Tibial nerve (tissue), 4 donors: Measurements from ENCODE around the gene CABLES1. TPM values are rescaled to one million over a fixed set of nuclear protein-coding genes. Genes with fewer than 3 reads are reported as not detected.
"Not testable (repeated sequence)": the region's sequence is repeated elsewhere in the genome, so short reads cannot be mapped to it uniquely, and the experiment has no call there.

Experiments used
- DNase-seq, 2 donors: peaks; one replicate each; pipeline ENCODE4 v3.0.0-alpha.2; 2019; ENCODE audit warnings: low spot score in 2 of 2
- H3K27ac ChIP-seq, 4 donors: fragments of 200-600 bp; sonication (generic) in 3 of 4; one replicate each; pipeline ENCODE4 v1.5.1; 2017 to 2019; ENCODE audit warnings: mild to moderate bottlenecking in 1 of 4
- H3K27me3 ChIP-seq, 2 donors: fragments of 200-600 bp; sonication (generic) in 1 of 2; one replicate each; pipeline versions ENCODE4 v1.5.1 to v1.6.0; 2017 to 2019
- H3K36me3 ChIP-seq, 3 donors: fragments of 200-600 bp; sonication (generic); one replicate each; pipeline ENCODE4 v1.5.1; 2018 to 2019
- H3K4me1 ChIP-seq, 4 donors: fragments of 200-600 bp; sonication (generic) in 3 of 4; one replicate each; pipeline ENCODE4 v1.5.1; 2017 to 2019
- H3K4me3 ChIP-seq, 4 donors: fragments of 200-600 bp; sonication (generic) in 3 of 4; one replicate each; pipeline ENCODE4 v1.5.1; 2017 to 2019; ENCODE audit warnings: mild to moderate bottlenecking in 1 of 4, moderate library complexity in 1 of 4
- H3K9me3 ChIP-seq, 4 donors: fragments of 200-600 bp; sonication (generic) in 3 of 4; one replicate each; pipeline ENCODE4 v1.5.1; 2017 to 2019
- EP300 ChIP-seq, 2 donors: sonication (generic); formaldehyde crosslinking; IDR thresholded peaks; one replicate each; pipeline ENCODE4 v1.6.1; 2017; ENCODE audit warnings: antibody characterized with exemption in 2 of 2, mild to moderate bottlenecking in 1 of 2
- POLR2A ChIP-seq, 2 donors: fragments of 450-650 bp; IDR thresholded peaks; one replicate each; pipeline ENCODE4 v1.6.1; 2017; ENCODE audit warnings: antibody characterized with exemption in 2 of 2, mild to moderate bottlenecking in 2 of 2, moderate library complexity in 2 of 2
- WGBS, 2 donors: methylation state at CpG; one replicate each; pipeline ENCODE4 v1.1.5; 2018; 5-methylcytosine and 5-hydroxymethylcytosine counted together
- total RNA-seq, 4 donors: library from RNA; depleted of rRNA; stranded (reverse); fragments of >200 nt; gene quantifications; one replicate each; pipeline ENCODE4 v1.1.0, GENCODE V29; 2016
- TF ChIP-seq, protein P1 (sequence below), 5 experiments: fragments of 200-600 bp in 3 of 5; fragments of 450-650 bp in 2 of 5; sonication (generic) in 3 of 5; IDR thresholded peaks; one replicate each; pipeline ENCODE4 v1.5.1; 2016 to 2019; ENCODE audit warnings: antibody characterized with exemption in 5 of 5, mild to moderate bottlenecking in 3 of 5, moderate library complexity in 2 of 5

Gene CABLES1, protein sequence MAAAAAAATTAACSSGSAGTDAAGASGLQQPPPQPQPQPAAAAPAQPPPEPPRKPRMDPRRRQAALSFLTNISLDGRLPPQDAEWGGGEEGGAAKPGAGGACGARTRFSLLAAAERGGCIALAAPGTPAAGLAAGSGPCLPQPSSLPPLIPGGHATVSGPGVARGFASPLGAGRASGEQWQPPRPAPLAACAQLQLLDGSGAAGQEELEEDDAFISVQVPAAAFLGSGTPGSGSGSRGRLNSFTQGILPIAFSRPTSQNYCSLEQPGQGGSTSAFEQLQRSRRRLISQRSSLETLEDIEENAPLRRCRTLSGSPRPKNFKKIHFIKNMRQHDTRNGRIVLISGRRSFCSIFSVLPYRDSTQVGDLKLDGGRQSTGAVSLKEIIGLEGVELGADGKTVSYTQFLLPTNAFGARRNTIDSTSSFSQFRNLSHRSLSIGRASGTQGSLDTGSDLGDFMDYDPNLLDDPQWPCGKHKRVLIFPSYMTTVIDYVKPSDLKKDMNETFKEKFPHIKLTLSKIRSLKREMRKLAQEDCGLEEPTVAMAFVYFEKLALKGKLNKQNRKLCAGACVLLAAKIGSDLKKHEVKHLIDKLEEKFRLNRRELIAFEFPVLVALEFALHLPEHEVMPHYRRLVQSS
- total RNA-seq: 10 to 100 TPM; 17.3 to 32.1 (median 21.2) TPM

DNA sequence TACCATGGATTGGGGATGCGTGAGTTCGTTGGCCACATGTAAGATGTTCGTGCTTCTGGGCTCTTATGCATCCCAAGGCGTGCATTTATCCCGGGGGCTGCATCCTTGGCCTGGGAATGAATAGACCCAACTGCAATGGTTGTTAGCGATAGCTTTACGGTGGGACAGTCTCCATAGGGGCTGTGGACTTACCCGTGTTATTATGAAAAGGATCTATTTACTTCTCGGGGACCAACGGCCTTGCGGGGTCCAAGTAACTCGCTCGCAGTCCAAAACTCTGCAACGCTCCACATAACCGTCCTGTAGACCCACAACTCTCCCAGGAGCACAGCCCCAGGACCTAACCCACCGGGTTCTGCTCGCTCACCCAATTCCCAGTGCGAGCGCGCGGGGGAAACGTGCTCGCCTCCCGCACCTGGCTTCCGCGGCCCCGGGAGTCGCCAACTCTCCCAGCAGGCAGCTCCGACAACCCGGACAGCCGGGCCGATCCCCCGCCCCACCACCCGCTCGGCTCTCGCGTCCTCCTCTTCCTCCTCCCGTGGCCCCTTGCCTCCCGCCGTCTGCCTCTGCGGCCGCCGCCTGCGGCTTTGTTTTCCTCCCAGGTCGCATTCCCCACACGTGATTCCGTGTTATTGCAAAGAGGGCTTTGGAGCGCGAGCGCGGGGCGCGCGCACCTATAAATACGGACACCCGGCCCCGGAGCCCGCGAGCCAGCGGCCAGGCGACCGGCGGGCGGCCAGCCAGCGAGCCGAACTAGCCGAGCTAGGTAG, at the start of gene CABLES1:
Gene CABLES1 (plus strand): TSS at position 706 of the 770 bp plus-strand sequence. CDS start 278 bp downstream, outside the sequence.
- no peaks in the 10 kb centered on the region for H3K9me3 ChIP-seq
- WGBS, 2 donors: 12 to 13% methylated on average over 42 to 64 of the region's 67 CpGs
- H3K27me3 ChIP-seq: no peaks in the 10 kb centered on the region
- TF ChIP-seq EP300 (IDR thresholded peaks at IDR 0.05) (peak in 1 of 2 donors; percentile 69), POLR2A (IDR thresholded peaks at IDR 0.05) (peak in 1 of 2 donors; percentile 45)
- TF ChIP-seq, protein P1, sequence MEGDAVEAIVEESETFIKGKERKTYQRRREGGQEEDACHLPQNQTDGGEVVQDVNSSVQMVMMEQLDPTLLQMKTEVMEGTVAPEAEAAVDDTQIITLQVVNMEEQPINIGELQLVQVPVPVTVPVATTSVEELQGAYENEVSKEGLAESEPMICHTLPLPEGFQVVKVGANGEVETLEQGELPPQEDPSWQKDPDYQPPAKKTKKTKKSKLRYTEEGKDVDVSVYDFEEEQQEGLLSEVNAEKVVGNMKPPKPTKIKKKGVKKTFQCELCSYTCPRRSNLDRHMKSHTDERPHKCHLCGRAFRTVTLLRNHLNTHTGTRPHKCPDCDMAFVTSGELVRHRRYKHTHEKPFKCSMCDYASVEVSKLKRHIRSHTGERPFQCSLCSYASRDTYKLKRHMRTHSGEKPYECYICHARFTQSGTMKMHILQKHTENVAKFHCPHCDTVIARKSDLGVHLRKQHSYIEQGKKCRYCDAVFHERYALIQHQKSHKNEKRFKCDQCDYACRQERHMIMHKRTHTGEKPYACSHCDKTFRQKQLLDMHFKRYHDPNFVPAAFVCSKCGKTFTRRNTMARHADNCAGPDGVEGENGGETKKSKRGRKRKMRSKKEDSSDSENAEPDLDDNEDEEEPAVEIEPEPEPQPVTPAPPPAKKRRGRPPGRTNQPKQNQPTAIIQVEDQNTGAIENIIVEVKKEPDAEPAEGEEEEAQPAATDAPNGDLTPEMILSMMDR (IDR thresholded peaks at IDR 0.05): peak in 1 of 5 experiments; percentile 14
- peaks cover 0 to 48% (median 21%) of the 10 kb centered on the region in 4 donors for H3K4me1 ChIP-seq
- no peaks in the 10 kb centered on the region for H3K36me3 ChIP-seq
- peak within 1 kb of the TSS; percentile 50 to 92 (median 84) for H3K27ac ChIP-seq
- peak; percentile 49 to 51 for DNase-seq
- peak within 1 kb of the TSS; percentile 46 to 95 (median 72) for H3K4me3 ChIP-seq

- no peaks in the 10 kb centered on the region for H3K9me3 ChIP-seq
- H3K4me3 ChIP-seq: no peak overlapping the region
- TF ChIP-seq POLR2A (IDR thresholded peaks at IDR 0.05): no peak
- TF ChIP-seq, protein P1 (IDR thresholded peaks at IDR 0.05): no peak
- TF ChIP-seq EP300 (IDR thresholded peaks at IDR 0.05): no peak
- H3K36me3 ChIP-seq: no peaks in the 10 kb centered on the region
- H3K27me3 ChIP-seq: no peaks in the 10 kb centered on the region
- 58 to 62% methylated on average over 3 of the region's 3 CpGs for WGBS, 2 donors
- H3K4me1 ChIP-seq: no peaks in the 10 kb centered on the region
- H3K27ac ChIP-seq: no peak overlapping the region
- DNase-seq: no peak
Measured at GRCh38 chr18:23087352-23087751, 47.9 kb upstream of the CABLES1 start.

GRCh38 chr18:23088310-23088709, 47.0 kb upstream of the CABLES1 start:
- H3K4me1 ChIP-seq: no peaks in the 10 kb centered on the region
- H3K27ac ChIP-seq: no peak overlapping the region
- no peak for DNase-seq
- no peak overlapping the region for H3K4me3 ChIP-seq
- no peaks in the 10 kb centered on the region for H3K27me3 ChIP-seq
- no peaks in the 10 kb centered on the region for H3K36me3 ChIP-seq
- TF ChIP-seq, protein P1 (IDR thresholded peaks at IDR 0.05): no peak
- no peak for TF ChIP-seq EP300 (IDR thresholded peaks at IDR 0.05)
- no peak for TF ChIP-seq POLR2A (IDR thresholded peaks at IDR 0.05)
- H3K9me3 ChIP-seq: no peaks in the 10 kb centered on the region
- WGBS, 2 donors: 72 to 73% methylated on average over 7 of the region's 7 CpGs

DNA sequence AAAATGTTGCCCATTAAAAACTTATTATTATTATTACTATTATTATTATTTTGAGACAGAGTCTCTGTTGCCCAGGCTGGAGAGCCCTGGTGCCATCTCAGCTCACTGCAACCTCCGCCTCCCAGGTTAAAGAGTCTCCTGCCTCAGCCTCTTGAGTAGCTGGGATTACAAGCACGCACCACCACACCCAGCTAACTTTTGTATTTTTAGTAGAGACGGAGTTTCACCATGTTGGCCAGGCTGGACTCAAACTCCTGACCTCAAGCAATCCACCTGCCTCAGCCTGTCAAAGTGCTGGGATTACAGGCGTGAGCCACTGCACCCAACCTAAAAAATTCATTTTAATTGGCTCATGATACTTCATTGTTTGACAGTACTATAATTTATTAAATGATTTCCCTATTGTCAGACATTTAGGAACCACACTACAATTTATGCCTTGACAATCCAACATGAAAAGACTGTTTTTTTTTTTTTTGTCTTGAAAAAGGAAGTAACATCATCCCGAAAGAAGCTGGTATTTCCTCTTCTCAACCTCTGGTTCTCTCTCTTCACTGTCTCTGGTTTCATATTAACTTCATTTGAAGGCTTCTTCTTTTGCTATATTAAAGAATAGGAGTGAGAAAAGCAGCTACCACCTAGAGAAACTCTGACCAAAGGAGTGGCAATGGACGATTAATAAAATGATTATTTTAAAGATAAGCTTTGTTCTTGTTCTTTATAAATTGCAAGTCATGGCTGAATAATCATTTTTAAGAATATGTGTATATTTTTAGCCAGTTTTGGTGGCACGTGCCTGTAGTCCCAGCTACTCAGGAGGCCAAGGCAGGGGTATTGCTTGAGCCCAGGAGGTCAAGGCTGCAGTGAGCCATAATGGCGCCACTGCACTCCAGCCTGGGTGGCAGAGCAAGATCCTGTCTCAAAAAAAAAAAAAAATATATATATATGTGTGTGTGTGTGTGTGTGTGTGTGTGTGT, 44.0 kb upstream of the CABLES1 start:
- H3K4me3 ChIP-seq, H3K4me1 ChIP-seq, H3K27ac ChIP-seq, H3K27me3 ChIP-seq, DNase-seq, H3K36me3 ChIP-seq, H3K9me3 ChIP-seq: not testable (repeated sequence)
- 68 to 70% methylated on average over 8 of the region's 8 CpGs for WGBS, 2 donors

DNA sequence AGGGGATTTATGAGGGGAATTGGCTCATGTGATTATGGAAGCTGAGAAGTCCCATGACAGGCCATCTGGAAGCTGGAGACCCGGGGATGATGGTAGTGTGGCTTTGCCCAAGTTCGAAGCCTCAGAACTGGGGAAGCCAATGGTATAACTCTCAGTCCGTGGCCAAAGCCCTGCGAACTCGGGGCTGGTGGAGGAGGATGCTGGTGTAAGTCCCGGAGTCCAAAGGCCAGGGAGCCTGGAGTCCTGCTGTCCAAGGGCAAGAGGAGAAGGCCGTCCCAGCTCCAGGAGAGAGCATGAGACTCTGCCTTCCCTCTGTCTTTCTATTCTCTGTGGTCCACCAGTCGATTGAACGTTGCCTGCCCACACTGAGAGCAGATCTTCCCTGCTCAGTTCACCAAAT, 43.2 kb upstream of the CABLES1 start:
- H3K4me3 ChIP-seq: no peak overlapping the region
- no peaks in the 10 kb centered on the region for H3K9me3 ChIP-seq
- no peaks in the 10 kb centered on the region for H3K36me3 ChIP-seq
- H3K4me1 ChIP-seq: peaks cover 0 to 8% (median 0%) of the 10 kb centered on the region in 4 donors
- DNase-seq: no peak
- no peaks in the 10 kb centered on the region for H3K27me3 ChIP-seq
- WGBS, 2 donors: 95 to 96% methylated on average over 9 of the region's 9 CpGs
- H3K27ac ChIP-seq: no peak overlapping the region
- TF ChIP-seq, protein P1 (IDR thresholded peaks at IDR 0.05): no peak
- TF ChIP-seq EP300 (IDR thresholded peaks at IDR 0.05) (no peak), POLR2A (IDR thresholded peaks at IDR 0.05) (no peak)

- not testable (repeated sequence) for DNase-seq, H3K27me3 ChIP-seq, H3K27ac ChIP-seq, H3K9me3 ChIP-seq, H3K36me3 ChIP-seq, H3K4me1 ChIP-seq, H3K4me3 ChIP-seq
- WGBS, 2 donors: 90 to 91% methylated on average over 10 of the region's 10 CpGs
Measured at GRCh38 chr18:23093130-23093529, 42.2 kb upstream of the CABLES1 start.
